ENCODE data around the gene TERT. TPM values are rescaled to one million over a fixed set of nuclear protein-coding genes. Genes with fewer than 3 reads are reported as not detected.

The TERT gene
- total RNA-seq, 4 donors from 2014 or later: not detected

DNA sequence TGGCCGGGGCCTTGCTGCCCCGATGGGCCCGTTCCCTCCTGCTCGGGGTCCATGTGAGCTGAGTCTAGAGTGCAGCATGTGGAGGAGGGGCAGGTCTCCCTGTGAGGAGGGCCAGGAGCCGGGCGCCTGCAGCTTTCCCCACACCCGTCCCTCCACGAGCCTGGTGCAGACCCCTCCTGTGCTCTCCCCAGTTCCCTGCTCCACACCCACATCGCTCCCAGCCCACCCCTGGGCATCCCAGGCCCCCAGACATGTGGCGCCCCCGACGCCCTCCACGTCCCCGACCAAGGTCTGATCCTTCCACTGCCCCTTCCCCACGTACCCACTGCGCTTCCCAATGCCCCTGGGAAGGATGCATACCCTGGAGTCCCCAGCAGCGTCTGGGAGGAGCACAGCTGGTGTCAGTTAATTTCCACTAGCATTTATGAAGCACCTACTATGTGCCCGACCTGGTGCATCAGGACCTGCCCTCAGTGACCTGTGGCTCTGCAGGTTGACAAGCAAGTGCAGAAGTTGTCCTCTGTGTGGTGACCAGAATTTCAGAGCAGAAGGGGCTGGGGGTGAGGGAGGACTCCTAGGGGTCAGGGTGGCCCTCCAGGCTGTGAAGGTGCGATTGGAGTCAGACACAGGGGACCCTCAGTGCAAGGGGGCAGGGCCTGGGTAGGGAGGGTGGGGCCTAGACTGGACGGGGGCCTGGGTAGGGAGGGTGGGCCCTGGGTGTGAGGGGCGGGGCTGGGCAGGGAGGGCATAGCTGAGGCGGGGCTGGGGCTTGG is 80.5 kb downstream of the TERT start:
- ATAC-seq: no peak
- peaks cover 55% of the 10 kb centered on the region for H3K27me3 ChIP-seq
- no peaks in the 10 kb centered on the region for H3K9me3 ChIP-seq
- 66% methylated on average over 6 of the region's 22 CpGs; no CpG with 5 or more reads in 1 of the 2 donors for WGBS, 2 donors (ENCODE audit: low coverage in 1 of 2)
- H3K36me3 ChIP-seq: no peaks in the 10 kb centered on the region
- no peak overlapping the region for H3K4me3 ChIP-seq
- TF ChIP-seq, protein P1, sequence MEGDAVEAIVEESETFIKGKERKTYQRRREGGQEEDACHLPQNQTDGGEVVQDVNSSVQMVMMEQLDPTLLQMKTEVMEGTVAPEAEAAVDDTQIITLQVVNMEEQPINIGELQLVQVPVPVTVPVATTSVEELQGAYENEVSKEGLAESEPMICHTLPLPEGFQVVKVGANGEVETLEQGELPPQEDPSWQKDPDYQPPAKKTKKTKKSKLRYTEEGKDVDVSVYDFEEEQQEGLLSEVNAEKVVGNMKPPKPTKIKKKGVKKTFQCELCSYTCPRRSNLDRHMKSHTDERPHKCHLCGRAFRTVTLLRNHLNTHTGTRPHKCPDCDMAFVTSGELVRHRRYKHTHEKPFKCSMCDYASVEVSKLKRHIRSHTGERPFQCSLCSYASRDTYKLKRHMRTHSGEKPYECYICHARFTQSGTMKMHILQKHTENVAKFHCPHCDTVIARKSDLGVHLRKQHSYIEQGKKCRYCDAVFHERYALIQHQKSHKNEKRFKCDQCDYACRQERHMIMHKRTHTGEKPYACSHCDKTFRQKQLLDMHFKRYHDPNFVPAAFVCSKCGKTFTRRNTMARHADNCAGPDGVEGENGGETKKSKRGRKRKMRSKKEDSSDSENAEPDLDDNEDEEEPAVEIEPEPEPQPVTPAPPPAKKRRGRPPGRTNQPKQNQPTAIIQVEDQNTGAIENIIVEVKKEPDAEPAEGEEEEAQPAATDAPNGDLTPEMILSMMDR (IDR thresholded peaks at IDR 0.05): no peak
- no peak for TF ChIP-seq POLR2A (IDR thresholded peaks at IDR 0.05)
- TF ChIP-seq POLR2AphosphoS5 (IDR thresholded peaks at IDR 0.05): no peak
- no peak for TF ChIP-seq EP300 (IDR thresholded peaks at IDR 0.05)
- H3K27ac ChIP-seq: no peak overlapping the region
- H3K4me1 ChIP-seq: no peaks in the 10 kb centered on the region

DNA sequence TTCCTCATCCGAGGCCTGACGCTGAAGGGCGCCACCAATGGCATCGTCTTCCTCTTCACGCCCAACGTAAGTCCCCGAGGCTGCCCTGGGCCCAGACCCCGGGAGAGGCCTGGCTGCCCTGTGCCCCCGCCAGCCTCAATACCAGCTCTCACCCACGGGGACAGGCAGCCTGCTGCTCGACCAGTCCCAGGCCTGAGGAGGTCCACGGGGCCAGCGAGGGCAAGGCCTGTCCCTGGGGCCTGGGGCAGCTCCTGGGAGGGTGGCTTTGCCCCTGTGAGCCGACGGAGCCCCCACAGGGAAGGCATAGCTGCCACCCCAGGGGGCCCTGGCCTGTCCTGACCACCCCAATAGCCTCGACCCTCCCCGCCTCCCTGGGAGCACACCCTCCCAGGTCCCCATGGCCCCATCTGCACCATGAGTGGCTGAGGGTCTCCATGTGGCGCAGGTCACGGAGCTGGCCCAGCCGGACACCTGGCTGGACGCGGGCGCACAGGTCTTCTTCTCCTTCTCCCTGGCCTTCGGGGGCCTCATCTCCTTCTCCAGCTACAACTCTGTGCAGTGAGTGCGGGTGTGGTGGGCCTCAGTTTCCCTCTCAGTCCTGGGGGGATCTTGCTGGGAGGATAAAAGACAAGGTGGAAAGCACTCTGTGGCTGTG is 81.2 kb downstream of the TERT start:
- Histone ChIP-seq H3K36me3 (no peaks in the 10 kb centered on the region), H3K9me3 (no peaks in the 10 kb centered on the region), H3K27ac (no peak overlapping the region), H3K4me3 (no peak overlapping the region), H3K4me1 (no peaks in the 10 kb centered on the region), H3K27me3 (peaks cover 55% of the 10 kb centered on the region)
- TF ChIP-seq, protein P1 (IDR thresholded peaks at IDR 0.05): no peak
- TF ChIP-seq POLR2A (IDR thresholded peaks at IDR 0.05): no peak
- no peak for TF ChIP-seq EP300 (IDR thresholded peaks at IDR 0.05)
- TF ChIP-seq POLR2AphosphoS5 (IDR thresholded peaks at IDR 0.05): no peak
- 60% methylated on average over 1 of the region's 25 CpGs; no CpG with 5 or more reads in 1 of the 2 donors for WGBS, 2 donors (ENCODE audit: low coverage in 1 of 2)
- ATAC-seq: no peak

DNA sequence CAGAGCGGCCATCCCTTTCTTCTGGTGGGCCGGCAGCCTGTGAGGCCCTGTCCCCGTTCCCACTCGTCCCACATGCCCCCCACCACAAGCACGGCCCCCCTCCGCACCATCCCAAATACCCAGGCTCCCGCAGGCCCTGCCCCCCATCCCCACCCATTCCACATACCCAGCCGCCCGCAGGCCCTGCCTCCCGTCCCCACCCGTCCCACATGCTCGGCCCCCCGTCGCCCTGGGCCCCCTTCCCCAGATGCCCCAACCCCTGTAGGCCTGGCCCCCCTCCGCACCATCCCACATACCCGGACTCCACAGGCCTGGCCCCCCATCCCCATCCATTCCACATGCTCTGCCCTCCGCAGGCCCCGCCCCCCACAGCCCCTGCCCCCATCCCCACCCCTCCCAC is 82.0 kb downstream of the TERT start:
- Histone ChIP-seq H3K27me3 (peaks cover 55% of the 10 kb centered on the region), H3K27ac (no peak overlapping the region), H3K4me3 (no peak overlapping the region), H3K4me1 (no peaks in the 10 kb centered on the region), H3K36me3 (no peaks in the 10 kb centered on the region), H3K9me3 (no peaks in the 10 kb centered on the region)
- TF ChIP-seq, protein P1 (IDR thresholded peaks at IDR 0.05): no peak
- TF ChIP-seq EP300 (IDR thresholded peaks at IDR 0.05): no peak
- TF ChIP-seq POLR2AphosphoS5 (IDR thresholded peaks at IDR 0.05): no peak
- no peak for TF ChIP-seq POLR2A (IDR thresholded peaks at IDR 0.05)
- ATAC-seq: no peak
- 86 to 93% methylated on average over 3 to 5 of the region's 18 CpGs for WGBS, 2 donors (ENCODE audit: low coverage in 1 of 2)

DNA sequence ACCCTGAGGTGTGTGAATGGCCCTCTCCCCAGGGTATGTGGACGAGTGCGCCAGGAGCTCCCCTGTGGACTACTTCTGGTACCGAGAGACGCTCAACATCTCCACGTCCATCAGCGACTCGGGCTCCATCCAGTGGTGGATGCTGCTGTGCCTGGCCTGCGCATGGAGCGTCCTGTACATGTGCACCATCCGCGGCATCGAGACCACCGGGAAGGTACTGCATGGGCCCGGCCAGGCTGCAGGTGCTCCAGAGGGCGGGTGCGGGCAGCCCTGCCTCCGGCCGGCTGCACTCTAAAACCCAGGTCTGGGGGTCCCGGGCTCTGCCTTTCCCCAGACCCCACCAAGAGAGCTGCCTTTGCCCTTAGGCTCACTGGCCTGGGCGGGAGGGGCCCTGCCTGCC is 82.6 kb downstream of the TERT start:
- TF ChIP-seq POLR2A (IDR thresholded peaks at IDR 0.05): no peak
- TF ChIP-seq POLR2AphosphoS5 (IDR thresholded peaks at IDR 0.05): no peak
- TF ChIP-seq, protein P1 (IDR thresholded peaks at IDR 0.05): no peak
- TF ChIP-seq EP300 (IDR thresholded peaks at IDR 0.05): no peak
- ATAC-seq: no peak
- peaks cover 56% of the 10 kb centered on the region for H3K27me3 ChIP-seq

More for the DNA sequence above, 82.6 kb downstream of the TERT start:
- WGBS, 2 donors (ENCODE audit: low coverage in 1 of 2): 100% methylated on average over 2 of the region's 20 CpGs; no CpG with 5 or more reads in 1 of the 2 donors
- H3K9me3 ChIP-seq: no peaks in the 10 kb centered on the region
- H3K36me3 ChIP-seq: no peaks in the 10 kb centered on the region
- no peaks in the 10 kb centered on the region for H3K4me1 ChIP-seq
- H3K4me3 ChIP-seq: no peak overlapping the region
- H3K27ac ChIP-seq: no peak overlapping the region

Measured in gastroesophageal sphincter (tissue), 4 donors.